GM19043 (cell line): ENCODE results near the gene RIN3.
A peak's percentile ranks its signal among the peaks of the same experiment; 100 is the strongest.

Source experiments
- ATAC-seq: cut with Tn5 transposase; IDR thresholded peaks from one replicate; pipeline ENCODE4 v1.9.1; 2021; ENCODE audit warnings: low read depth; ENCODE audit not compliant: unreplicated experiment

Gene RIN3

DNA sequence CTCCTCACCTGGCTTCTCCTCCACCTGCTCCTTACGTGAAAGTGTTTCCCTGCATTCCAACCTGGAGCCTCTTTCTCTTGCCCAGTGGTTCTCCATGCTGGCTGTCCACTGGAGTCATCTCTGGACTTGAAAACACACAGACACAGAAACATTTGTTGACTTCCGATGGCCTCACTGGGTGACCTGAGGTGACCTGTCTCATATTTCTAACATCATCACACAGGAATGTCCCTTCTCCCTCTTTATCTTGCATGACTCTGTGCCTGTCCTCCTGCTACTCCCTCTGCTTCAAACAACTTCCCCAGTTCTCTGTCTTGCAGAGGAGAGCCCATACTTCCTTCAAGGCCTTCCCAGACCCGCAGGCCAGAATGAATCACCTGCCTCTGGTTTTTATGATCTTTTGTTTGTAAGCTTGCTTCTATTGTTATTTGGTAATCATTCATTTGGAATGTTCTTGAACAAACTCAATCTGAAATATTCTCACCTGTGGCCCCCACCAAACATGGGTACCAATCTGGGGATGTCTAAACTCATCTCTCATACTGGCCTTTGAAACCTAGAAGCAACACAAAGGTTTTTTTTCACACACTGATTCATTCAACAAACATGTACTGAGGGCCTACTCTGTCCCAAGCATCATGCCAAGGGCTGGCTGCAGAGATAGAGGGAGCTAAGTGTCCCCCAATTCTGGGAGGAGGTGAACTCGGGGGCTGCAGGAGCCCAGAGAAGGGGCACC is 9.7 kb upstream of the RIN3 start:
- ATAC-seq: no peak

DNA sequence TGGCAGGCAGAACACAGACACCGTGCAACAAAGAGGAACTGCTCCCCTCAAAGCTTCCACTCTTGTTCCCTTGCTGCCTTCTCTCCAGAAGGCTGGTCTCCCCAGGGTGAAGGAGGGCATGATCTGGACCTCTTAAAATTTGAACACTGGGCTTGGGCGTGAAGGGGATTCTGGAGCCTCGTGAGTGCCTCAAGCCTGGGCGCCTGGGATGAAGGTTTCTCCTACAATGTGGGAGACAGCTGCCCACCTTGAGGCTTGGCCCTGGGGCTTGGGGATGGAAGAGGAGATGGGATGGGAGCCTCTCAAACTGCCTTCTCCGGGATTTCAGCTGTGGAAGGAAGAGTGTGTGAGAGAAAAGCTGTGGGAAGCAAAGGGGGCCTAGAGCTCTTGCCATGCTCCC is 7.8 kb upstream of the RIN3 start:
- ATAC-seq: no peak

DNA sequence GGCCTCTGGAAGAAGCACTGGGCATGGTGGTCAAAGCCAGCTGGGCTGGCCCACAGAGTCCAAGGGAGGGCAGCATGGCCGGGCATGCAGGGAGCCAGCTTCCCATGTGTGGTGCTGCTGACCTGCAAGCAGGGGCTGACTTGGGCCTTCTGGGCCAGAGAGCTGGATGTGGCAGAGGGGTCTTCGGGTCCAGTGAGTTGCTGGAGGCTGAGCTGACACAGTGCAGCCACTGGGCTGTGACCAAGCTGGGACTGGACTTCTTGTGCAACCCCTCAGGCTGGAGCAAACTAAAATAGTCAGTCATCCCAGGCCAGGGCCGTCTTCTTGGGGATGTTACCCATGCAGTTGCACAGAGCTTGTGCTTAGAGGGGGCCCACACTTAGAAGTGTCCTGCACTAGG is 7.3 kb upstream of the RIN3 start:
- no peak for ATAC-seq

DNA sequence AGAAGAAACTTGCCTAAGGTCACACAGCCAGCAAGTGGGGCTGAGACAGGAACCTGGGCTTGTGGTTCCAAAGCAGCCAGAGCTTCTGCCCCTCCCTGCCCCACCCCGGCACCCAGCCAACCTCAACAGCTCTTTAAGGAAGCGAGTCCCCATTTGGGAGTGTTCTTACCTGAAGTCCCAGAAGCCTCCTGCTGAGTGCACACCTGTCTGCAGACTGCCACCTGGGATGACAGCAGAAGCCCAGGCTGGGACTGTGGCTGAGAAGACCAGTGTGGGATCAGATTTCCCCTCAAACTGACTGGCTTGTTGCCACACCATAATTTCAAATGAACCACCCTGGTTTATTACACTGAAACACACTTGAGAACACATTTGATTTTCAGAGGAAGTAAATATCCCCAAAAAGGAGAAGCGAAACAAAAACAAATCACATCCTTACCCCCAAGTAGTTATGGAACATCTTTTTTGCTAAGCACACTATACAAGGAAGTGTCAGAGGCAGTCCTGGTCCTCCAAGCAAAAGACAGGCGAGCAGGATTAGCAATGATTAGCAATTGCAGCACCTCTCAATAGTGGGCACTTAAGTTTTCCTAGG is 6.3 kb upstream of the RIN3 start:
- ATAC-seq: peak; percentile 59

DNA sequence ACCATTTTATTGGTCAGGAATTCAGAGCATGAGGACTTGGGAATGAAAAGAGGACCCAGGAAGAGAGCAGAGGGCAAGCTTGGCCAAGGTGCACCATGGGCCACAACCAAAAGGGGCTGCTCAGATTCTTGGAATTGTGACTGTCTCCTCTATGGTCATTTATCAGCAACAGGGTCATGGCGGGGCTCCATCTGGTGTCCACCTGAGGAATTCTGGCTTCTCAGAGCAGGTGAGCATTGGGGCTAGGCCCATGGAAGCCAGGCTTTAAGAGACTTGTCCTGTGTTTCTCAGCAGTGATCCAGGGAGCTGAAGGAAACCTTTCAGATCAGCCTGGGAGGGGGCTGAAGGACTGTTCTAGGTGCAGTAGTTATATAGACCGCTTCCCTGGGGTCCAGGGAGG is 2.6 kb upstream of the RIN3 start:
- no peak for ATAC-seq

- no peak for ATAC-seq
Measured at GRCh38 chr14:92511453-92512238, 1.9 kb upstream of the RIN3 start.

DNA sequence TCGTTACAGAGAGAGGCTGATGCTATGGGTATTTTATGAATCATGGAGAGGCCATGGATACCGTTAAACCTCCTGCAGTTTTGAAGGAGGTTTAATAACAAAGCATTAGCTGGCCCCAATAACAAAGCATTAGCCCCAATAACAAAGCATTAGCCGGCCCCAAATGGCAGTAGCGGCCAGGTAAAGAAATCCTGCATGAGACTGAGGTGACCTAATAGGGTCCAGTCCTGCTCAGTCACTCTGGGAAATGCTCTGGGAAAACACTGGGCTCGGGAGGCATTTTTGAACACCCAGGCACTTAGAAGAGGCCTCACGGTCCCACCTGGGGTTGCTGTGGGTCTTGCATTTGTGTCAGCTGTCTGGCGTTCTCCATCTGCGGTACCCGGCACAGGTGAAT is 776 bp upstream of the RIN3 start:
- no peak for ATAC-seq

DNA sequence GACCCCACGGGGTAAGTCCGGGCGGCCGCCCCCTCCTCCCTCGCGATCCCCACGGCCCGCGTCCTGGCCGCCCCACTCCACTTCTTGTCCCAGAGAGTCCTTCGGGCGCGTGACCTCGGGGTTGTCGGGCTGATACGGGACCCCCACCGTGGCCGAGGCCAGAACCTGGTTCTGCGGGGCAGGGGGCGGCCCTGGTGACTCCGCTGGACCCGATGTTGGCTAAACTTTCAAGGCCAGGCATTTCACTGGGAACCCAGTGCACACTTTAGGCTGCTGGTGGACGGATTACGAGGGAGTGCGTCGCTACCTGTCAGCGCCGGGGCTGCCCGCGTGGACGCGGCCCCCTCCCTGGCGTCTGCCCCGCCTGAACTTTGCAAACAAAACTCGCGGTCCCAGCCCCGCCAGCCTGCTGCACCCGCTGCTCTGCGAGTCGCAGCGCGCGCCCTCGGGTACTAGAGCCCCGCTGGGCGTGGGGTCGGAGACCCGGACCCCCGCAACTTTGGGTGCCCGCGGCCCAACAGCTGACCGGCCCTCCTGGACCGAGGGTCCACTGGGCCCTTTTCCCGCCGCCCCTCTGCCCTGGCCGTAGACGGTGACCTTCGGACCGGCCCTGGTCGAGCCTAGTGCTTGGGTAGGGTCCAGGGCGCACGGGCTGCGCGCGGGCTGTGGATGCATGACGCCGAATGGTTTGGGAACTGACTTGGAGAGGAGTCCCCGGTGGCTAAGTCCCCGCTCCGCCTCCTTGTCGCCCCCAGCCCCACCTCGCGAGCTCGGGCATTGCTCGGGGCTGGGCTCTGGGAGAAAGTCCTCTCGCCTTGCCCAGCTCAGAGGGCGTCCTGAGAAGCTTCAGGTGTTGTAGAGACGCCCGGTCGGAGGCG is 624 bp downstream of the RIN3 start:
- no peak for ATAC-seq

DNA sequence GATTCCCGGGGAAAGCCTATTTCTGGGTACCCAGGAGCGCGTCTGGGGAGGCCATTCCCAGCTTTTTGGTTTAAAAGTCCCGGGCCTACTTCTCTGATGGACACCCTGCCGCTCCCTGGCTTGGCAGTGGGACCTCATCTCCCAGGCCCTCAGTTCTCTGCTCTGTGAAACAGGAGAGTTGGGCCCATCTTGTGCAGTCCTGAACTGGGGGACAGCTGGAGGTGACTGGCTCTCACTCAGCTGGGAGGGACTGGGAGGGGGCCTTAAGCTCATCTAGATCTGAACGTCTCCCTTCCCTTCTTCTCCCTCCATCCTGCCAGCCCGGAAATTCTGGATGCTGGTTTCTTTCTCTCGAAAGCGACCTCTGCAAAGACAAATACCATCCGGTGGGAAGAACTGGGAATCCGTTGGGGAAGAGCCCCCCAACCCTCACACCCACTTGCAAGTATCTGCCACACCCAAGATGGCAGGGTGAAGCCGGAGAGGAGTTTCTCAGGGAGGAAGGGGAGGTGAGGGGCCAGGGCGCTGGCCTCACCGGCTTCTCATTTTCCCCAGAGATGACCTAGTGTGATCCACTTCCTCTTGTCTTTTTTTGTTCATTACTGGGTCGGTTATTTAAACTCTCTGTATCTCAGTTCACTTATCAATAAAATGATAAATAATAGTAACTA is 1.4 kb downstream of the RIN3 start:
- ATAC-seq: no peak

DNA sequence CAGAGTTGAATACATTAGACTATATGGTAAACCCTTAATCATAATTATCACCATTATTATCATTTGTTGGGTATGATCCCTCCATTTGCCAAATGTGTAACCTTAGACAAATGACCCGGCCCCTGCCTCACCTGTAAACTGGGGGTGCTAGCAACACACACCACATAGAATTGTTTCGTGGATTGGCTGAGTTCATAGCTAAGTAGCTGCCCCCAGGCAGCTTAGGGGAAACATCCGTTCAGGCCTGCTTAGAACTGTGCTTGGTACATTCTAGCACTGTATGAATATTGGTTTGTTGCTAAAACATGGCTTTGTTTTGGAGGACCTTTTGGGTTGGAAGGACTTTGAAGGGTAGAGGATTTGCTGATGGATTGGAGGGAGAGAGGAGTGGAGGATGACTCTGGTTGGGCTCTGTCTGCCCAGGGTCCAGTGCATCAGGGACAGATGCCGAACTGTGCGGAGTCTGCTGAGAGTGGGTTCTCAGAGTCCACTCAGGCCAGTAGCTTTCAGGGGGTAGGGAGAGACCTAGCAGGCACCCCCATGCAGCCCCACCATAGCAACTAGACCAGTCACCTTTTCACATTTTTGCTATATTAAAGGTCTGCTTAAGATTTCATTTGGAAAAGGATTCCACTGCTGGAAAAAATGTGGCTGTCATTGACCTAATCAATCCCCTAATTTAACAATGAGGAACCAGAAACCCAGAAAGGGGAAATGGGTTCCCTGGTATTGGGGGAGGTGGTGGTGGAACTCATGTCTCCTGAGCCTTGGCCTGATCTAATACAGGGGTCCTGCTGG is 2.2 kb downstream of the RIN3 start:
- ATAC-seq: no peak

GRCh38 chr14:92516344-92516965 is 2.9 kb downstream of the RIN3 start:
- no peak for ATAC-seq

- ATAC-seq: no peak
Measured at GRCh38 chr14:92516966-92517506, 3.5 kb downstream of the RIN3 start.

DNA sequence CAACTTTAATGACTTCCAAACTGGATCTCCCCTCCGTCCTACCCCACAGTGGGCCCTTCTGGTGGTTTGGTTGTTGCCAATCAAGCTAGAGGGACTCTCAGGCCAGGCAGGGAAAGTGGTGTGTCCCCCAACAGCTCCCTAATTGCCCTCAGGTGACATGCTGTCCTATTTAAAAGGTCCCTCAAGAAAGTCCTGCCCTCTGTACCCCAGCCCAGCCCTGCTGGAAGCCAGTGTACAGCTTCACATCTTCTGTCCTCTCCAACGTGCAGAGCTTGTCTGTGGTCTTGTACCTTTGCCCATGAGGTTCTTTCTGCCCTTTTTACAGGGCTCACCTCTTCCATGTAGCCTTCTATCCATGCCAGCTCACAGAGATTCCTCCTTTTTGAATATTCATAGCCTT is 4.2 kb downstream of the RIN3 start:
- no peak for ATAC-seq

DNA sequence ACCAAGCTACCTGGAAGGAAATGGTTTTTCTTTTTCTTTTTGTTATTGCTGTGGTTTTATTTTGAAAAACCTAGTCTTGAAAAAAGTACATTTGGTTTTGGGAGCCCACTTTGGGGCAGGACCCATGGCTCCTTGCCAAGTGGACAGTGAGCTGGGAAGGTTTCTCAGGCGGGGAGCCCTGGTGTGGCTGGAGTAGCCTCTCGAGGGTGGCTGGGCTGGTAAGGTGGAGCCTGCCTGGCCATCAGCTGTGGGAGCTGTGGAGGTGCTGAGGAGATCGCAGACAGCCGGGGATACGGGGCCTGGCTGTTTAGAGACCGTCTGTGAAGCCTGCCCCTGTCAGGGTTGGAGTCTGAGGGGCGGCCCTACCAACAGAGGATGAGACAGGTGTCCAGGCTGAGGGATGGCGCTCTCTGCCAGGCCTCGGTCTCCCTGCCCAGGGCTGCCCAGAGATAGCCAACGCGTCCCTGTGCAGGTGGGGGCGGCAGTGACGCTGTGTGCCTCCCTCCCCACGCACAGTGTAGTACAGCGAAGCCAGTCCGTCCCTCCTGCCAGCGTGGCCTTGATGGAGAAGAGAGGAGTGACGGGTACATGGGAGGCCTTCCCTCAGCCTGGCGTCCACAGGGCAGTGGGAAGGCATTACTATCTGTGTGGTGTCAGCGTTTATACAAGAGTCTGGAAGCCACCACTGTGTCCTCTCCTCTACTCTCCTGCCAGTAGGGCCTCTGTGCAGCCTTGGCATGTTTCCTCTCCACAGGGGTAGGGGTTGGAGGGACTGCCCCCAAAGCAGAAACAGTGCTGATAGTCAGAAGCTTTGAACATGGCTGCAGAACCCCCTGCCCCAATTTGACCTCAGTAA is 5.9 kb downstream of the RIN3 start:
- no peak for ATAC-seq

DNA sequence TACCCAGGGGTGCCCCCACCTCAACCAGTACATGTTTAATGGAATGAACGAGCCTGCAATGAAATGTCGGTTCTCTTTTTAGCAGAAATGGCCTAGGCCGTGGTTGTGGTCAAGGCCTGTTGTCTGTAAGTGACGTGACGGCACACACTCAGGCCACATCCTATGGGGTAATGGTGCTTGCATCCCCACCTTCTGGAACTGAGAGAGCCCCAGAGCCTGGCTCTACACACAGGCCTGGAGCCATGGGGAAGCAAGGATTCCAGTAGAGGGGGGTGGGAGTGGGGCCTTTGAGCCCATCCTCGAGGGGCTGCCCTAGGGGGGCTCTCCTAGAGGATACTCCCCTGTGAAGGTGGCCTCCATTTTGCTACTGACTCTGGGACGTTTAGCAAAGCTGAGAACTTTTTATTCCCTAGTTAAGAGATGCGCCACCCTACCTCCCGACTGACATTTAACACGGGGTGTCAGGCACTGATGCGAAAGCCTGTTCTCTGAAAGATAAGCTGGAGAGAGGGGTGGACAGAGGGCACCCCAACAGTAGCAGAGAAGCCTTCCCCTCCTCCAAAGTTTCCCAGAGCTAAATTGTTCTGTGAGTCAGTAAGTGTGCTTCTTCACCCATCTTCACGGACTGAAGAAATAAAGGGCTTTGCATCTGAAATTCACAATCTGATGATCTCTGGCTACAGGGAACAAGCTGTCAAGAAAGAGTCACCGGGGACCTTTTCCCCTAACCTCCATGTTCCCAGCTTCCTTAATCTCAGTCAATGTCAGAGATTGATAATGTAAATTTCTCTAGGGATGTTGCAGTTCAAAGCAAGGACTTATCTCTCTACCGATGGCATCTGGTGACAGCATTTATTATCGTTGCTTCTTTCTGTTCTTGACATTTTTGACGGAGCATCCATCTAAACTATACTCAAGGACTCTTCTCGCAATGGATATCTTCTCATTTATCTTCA is 6.8 kb downstream of the RIN3 start:
- no peak for ATAC-seq

- ATAC-seq: no peak
Measured at GRCh38 chr14:92521058-92521415, 7.5 kb downstream of the RIN3 start.

- no peak for ATAC-seq
Measured at GRCh38 chr14:92523752-92524151, 10.2 kb downstream of the RIN3 start.
